ENCODE data around the gene TIMM10.

- TF ChIP-seq CTCF (IDR thresholded peaks at IDR 0.05; ENCODE audit: insufficient read depth, low read length) (no peak), POLR2AphosphoS5 (IDR thresholded peaks at IDR 0.05; ENCODE audit: low read depth) (peak; percentile 87)
These were observed 46.3 kb downstream of the TIMM10 start for GRCh38 chr11:57484141-57484710.

Data from HL-60 (cell line).